Loucy (cell line): ENCODE measurements around the gene DIPK1A.

ENCODE experiments used
- H2AFZ ChIP-seq: fragments of 200-600 bp; sonication (generic); 2 replicates; pipeline ENCODE4 v1.6.0; 2016; ENCODE audit warnings: antibody characterized with exemption, mild to moderate bottlenecking, low read length, moderate library complexity
- H3F3A ChIP-seq: fragments of 200-600 bp; 2 replicates; pipeline ENCODE4 v1.6.0; 2016; ENCODE audit warnings: antibody characterized with exemption, low read depth, mild to moderate bottlenecking
- H3K27me3 ChIP-seq: fragments of 200-600 bp; sonication (generic); 2 replicates; pipeline ENCODE4 v1.6.1; 2014; ENCODE audit warnings: low read length, mild to moderate bottlenecking; ENCODE audit not compliant: insufficient read depth, poor library complexity, severe bottlenecking
- H3K36me3 ChIP-seq: fragments of 200-600 bp; sonication (generic); 2 replicates; pipeline ENCODE4 v1.6.1; 2016; ENCODE audit warnings: low read length; ENCODE audit not compliant: insufficient read depth
- H3K4me1 ChIP-seq: fragments of 200-600 bp; sonication (generic); 2 replicates; pipeline ENCODE4 v1.5.1; 2014; ENCODE audit warnings: low read length, mild to moderate bottlenecking; ENCODE audit not compliant: insufficient read depth, poor library complexity, severe bottlenecking
- H3K4me2 ChIP-seq: fragments of 200-600 bp; sonication (generic); 2 replicates; pipeline ENCODE4 v1.6.0; 2014; ENCODE audit warnings: antibody characterized with exemption, low read length, low read depth, mild to moderate bottlenecking; ENCODE audit not compliant: poor library complexity, severe bottlenecking
- H3K4me3 ChIP-seq: fragments of 200-600 bp; sonication (generic); 2 replicates; pipeline ENCODE4 v1.5.1; 2014; ENCODE audit warnings: low read length, mild to moderate bottlenecking, mixed read lengths; ENCODE audit not compliant: poor library complexity, severe bottlenecking
- H3K79me2 ChIP-seq: fragments of 200-600 bp; sonication (generic); 2 replicates; pipeline ENCODE4 v1.6.1; 2014; ENCODE audit warnings: low read length; ENCODE audit not compliant: insufficient read depth
- H3K9ac ChIP-seq: fragments of 200-600 bp; sonication (generic); 2 replicates; pipeline ENCODE4 v1.6.0; 2014; ENCODE audit warnings: mild to moderate bottlenecking, low read depth, low read length, moderate library complexity; ENCODE audit not compliant: poor library complexity, severe bottlenecking
- H3K9me2 ChIP-seq: fragments of 200-600 bp; sonication (generic); replicated peaks from 2 replicates; pipeline ENCODE4 v1.6.1; 2016; ENCODE audit warnings: low read depth, low read length, mixed read lengths
- H3K9me3 ChIP-seq: fragments of 200-600 bp; sonication (generic); 2 replicates; pipeline ENCODE4 v1.6.1; 2014; ENCODE audit warnings: mild to moderate bottlenecking, antibody characterized with exemption, low read length, low read depth; ENCODE audit not compliant: insufficient read depth
- H4K20me1 ChIP-seq: fragments of 200-600 bp; sonication (generic); 2 replicates; pipeline ENCODE4 v1.6.0; 2014; ENCODE audit warnings: antibody characterized with exemption, low read length, mild to moderate bottlenecking; ENCODE audit not compliant: insufficient read depth, poor library complexity, severe bottlenecking
- EZH2phosphoT487 ChIP-seq: fragments of 200-600 bp; IDR thresholded peaks from 2 replicates; pipeline ENCODE4 v1.6.1; 2018; ENCODE audit warnings: antibody characterized with exemption, mild to moderate bottlenecking, moderate library complexity, borderline replicate concordance
- TF ChIP-seq, protein P1 (sequence below): fragments of 200-600 bp; sonication (generic); conservative IDR thresholded peaks from 2 replicates; pipeline ENCODE4 v1.5.1; 2014; ENCODE audit warnings: mild to moderate bottlenecking, antibody characterized with exemption, low read length

DIPK1A gene

DNA sequence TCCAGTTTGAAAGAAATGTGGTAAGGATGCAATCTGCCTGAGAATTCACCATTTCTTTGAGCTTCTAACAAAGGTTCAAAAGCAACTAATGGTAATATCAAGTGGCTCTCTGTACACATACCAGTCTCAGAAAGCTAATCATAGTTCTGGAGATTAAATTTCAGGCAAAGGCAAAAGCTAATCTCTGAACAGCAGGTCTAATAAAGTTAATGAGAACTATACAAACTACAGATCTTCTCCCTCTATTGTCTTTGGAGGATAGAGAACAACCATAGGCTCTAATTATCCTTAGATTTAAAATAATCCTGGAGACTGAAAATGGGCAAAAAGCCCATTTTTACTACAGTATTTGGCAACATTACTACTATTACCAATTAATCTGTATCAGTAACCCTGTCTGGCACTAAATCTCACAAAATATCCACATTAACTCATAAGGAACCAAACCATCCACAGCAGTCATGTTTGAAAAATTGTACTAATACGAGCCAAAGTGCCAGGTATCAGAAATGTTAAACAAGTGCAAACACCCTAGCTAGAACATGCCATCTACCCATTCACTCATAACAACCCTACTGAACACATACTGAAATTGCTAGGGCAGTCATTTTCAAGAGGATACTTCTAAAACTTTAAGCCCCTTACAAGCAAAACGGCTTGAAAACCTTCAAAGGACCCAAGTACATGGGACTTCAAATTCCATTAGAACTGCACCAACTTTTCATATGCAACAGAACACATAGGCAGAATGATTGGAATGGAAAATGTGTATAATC is 4.8 kb downstream of the DIPK1A start:
- Histone ChIP-seq H3K36me3 (no peaks in the 10 kb centered on the region), H3K9me3 (no peaks in the 10 kb centered on the region), H3K4me1 (peaks cover 61% of the 10 kb centered on the region), H2AFZ (0 out of 2 replicates have a peak overlapping the region, but pooled peaks have one; percentile 5), H3K79me2 (peaks cover 38% of the 10 kb centered on the region), H3K4me3 (peak overlapping the region; percentile 36), H3K4me2 (peak overlapping the region; percentile 64), H4K20me1 (no peaks in the 10 kb centered on the region), H3K9ac (peak overlapping the region; percentile 19), H3F3A (no peaks in the 10 kb centered on the region), H3K27me3 (no peaks in the 10 kb centered on the region), H3K9me2 (no peaks in the 10 kb centered on the region)
- TF ChIP-seq, protein P1, sequence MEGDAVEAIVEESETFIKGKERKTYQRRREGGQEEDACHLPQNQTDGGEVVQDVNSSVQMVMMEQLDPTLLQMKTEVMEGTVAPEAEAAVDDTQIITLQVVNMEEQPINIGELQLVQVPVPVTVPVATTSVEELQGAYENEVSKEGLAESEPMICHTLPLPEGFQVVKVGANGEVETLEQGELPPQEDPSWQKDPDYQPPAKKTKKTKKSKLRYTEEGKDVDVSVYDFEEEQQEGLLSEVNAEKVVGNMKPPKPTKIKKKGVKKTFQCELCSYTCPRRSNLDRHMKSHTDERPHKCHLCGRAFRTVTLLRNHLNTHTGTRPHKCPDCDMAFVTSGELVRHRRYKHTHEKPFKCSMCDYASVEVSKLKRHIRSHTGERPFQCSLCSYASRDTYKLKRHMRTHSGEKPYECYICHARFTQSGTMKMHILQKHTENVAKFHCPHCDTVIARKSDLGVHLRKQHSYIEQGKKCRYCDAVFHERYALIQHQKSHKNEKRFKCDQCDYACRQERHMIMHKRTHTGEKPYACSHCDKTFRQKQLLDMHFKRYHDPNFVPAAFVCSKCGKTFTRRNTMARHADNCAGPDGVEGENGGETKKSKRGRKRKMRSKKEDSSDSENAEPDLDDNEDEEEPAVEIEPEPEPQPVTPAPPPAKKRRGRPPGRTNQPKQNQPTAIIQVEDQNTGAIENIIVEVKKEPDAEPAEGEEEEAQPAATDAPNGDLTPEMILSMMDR = no peak
- no peak for TF ChIP-seq EZH2phosphoT487

DNA sequence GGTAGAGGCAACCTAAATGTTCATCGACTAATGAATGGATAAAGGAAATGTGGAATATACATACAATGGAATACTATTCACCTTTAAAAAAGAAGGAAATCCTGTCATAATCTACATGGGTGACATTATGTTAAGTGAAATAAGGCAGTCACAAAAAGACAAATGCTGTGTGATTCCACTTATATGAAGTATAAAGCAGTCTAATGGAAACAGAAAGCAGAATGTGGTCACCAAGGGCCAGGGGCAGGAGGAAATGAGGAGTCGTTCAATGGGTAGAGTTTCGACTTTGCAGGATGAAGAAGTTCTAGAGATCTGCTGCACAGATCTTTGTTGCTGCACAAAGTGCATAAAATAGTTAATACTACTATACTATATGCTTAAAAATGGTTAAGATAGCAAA is 7.8 kb downstream of the DIPK1A start:
- no peaks in the 10 kb centered on the region for H3K36me3 ChIP-seq
- no peaks in the 10 kb centered on the region for H3K9me2 ChIP-seq
- H3K27me3 ChIP-seq = no peaks in the 10 kb centered on the region
- H3K9me3 ChIP-seq = no peaks in the 10 kb centered on the region
- H3K9ac ChIP-seq = peak overlapping the region; percentile 25
- H4K20me1 ChIP-seq = no peaks in the 10 kb centered on the region
- H3K4me3 ChIP-seq = peak overlapping the region; percentile 64
- peaks cover 43% of the 10 kb centered on the region for H3K79me2 ChIP-seq
- H3K4me2 ChIP-seq = peak overlapping the region; percentile 73
- no peaks in the 10 kb centered on the region for H3F3A ChIP-seq
- no peak for TF ChIP-seq EZH2phosphoT487
- TF ChIP-seq, protein P1 = no peak
- H3K4me1 ChIP-seq = peaks cover 74% of the 10 kb centered on the region
- H2AFZ ChIP-seq = no peak overlapping the region; the same call in 1 of the 2 replicates

DNA sequence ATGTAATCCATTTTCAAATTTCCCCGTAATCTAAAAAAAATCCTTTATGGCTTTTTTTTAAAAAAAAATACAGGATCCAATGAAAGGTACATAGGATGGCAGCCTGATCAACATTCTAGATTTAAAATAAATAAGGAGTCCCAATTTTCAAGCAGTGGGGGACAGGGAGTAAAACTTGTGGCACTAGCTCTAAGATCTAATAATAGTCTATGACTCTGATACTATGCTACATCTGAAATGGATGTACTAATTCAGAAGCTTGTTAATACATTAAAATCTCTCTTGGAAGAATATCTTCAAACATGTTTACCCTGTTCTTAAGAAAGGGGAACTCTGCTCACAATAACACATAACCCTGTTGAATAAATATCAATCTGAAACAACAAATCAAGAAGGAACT is 8.5 kb downstream of the DIPK1A start:
- Histone ChIP-seq H2AFZ (no peak overlapping the region), H3K9me3 (no peaks in the 10 kb centered on the region), H3K79me2 (peaks cover 38% of the 10 kb centered on the region), H3K9ac (peak overlapping the region; percentile 25), H3F3A (no peaks in the 10 kb centered on the region), H3K4me2 (peak overlapping the region; percentile 73), H3K4me1 (peaks cover 66% of the 10 kb centered on the region), H3K4me3 (peak overlapping the region; percentile 64), H3K9me2 (no peaks in the 10 kb centered on the region), H4K20me1 (no peaks in the 10 kb centered on the region), H3K27me3 (no peaks in the 10 kb centered on the region), H3K36me3 (no peaks in the 10 kb centered on the region)
- no peak for TF ChIP-seq EZH2phosphoT487
- TF ChIP-seq, protein P1 = no peak
